Loucy (cell line): ENCODE measurements around the gene KRTAP10-11.
"Not testable (repeated sequence)": the region's sequence is repeated elsewhere in the genome, so short reads cannot be mapped to it uniquely, and the experiment has no call there.

Experiments used
- H2AFZ ChIP-seq: fragments of 200-600 bp; sonication (generic); 2 replicates; pipeline ENCODE4 v1.6.0; 2016; ENCODE audit warnings: antibody characterized with exemption, mild to moderate bottlenecking, low read length, moderate library complexity
- H3F3A ChIP-seq: fragments of 200-600 bp; 2 replicates; pipeline ENCODE4 v1.6.0; 2016; ENCODE audit warnings: antibody characterized with exemption, low read depth, mild to moderate bottlenecking
- H3K27me3 ChIP-seq: fragments of 200-600 bp; sonication (generic); 2 replicates; pipeline ENCODE4 v1.6.1; 2014; ENCODE audit warnings: low read length, mild to moderate bottlenecking; ENCODE audit not compliant: insufficient read depth, poor library complexity, severe bottlenecking
- H3K36me3 ChIP-seq: fragments of 200-600 bp; sonication (generic); 2 replicates; pipeline ENCODE4 v1.6.1; 2016; ENCODE audit warnings: low read length; ENCODE audit not compliant: insufficient read depth
- H3K4me1 ChIP-seq: fragments of 200-600 bp; sonication (generic); 2 replicates; pipeline ENCODE4 v1.5.1; 2014; ENCODE audit warnings: low read length, mild to moderate bottlenecking; ENCODE audit not compliant: insufficient read depth, poor library complexity, severe bottlenecking
- H3K4me2 ChIP-seq: fragments of 200-600 bp; sonication (generic); 2 replicates; pipeline ENCODE4 v1.6.0; 2014; ENCODE audit warnings: antibody characterized with exemption, low read length, low read depth, mild to moderate bottlenecking; ENCODE audit not compliant: poor library complexity, severe bottlenecking
- H3K4me3 ChIP-seq: fragments of 200-600 bp; sonication (generic); 2 replicates; pipeline ENCODE4 v1.5.1; 2014; ENCODE audit warnings: low read length, mild to moderate bottlenecking, mixed read lengths; ENCODE audit not compliant: poor library complexity, severe bottlenecking
- H3K79me2 ChIP-seq: fragments of 200-600 bp; sonication (generic); 2 replicates; pipeline ENCODE4 v1.6.1; 2014; ENCODE audit warnings: low read length; ENCODE audit not compliant: insufficient read depth
- H3K9ac ChIP-seq: fragments of 200-600 bp; sonication (generic); 2 replicates; pipeline ENCODE4 v1.6.0; 2014; ENCODE audit warnings: mild to moderate bottlenecking, low read depth, low read length, moderate library complexity; ENCODE audit not compliant: poor library complexity, severe bottlenecking
- H3K9me2 ChIP-seq: fragments of 200-600 bp; sonication (generic); replicated peaks from 2 replicates; pipeline ENCODE4 v1.6.1; 2016; ENCODE audit warnings: low read depth, low read length, mixed read lengths
- H3K9me3 ChIP-seq: fragments of 200-600 bp; sonication (generic); 2 replicates; pipeline ENCODE4 v1.6.1; 2014; ENCODE audit warnings: mild to moderate bottlenecking, antibody characterized with exemption, low read length, low read depth; ENCODE audit not compliant: insufficient read depth
- H4K20me1 ChIP-seq: fragments of 200-600 bp; sonication (generic); 2 replicates; pipeline ENCODE4 v1.6.0; 2014; ENCODE audit warnings: antibody characterized with exemption, low read length, mild to moderate bottlenecking; ENCODE audit not compliant: insufficient read depth, poor library complexity, severe bottlenecking
- EZH2phosphoT487 ChIP-seq: fragments of 200-600 bp; IDR thresholded peaks from 2 replicates; pipeline ENCODE4 v1.6.1; 2018; ENCODE audit warnings: antibody characterized with exemption, mild to moderate bottlenecking, moderate library complexity, borderline replicate concordance
- TF ChIP-seq, protein P1 (sequence below): fragments of 200-600 bp; sonication (generic); conservative IDR thresholded peaks from 2 replicates; pipeline ENCODE4 v1.5.1; 2014; ENCODE audit warnings: mild to moderate bottlenecking, antibody characterized with exemption, low read length

KRTAP10-11 gene

DNA sequence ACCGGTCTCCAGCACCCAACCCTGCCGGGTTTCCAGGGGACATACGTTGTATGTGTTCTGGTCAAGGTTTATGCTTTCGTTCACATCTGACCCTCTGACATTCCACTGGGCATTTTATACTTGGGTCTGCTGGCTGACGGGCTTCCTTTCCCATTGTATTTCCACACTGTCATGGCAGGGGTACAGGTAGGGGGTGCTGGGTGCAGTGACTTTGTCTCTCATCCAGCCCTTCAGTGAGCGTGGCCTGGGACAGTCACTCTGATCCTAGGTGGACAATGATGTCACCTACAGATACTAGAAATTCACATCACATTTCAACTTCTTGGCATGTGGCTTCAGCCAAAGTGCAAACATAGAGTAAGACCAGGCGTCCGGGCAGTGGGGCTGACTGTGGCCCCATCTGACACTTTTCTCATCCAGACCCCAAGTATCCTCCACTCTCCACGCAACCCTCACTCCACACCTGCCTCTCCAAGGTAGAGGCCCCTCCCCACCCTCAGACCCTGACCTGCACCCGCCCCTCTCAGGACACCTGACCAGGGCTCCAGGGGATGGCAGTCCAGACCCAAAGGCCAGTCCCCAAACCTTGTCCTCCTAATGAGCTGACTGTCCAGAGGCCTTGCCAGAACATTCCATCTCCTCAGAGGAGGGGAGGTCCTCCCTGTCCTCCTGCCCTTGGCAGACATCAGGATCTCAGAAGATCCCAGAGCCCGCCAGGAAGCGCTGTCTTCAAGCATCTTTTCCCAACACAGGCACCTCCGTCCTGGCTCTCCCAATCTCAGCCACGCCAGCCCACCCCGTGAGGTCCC is 9.8 kb upstream of the KRTAP10-11 start:
- Histone ChIP-seq H3K36me3 (no peaks in the 10 kb centered on the region), H4K20me1 (no peaks in the 10 kb centered on the region), H3K9ac (no peak overlapping the region), H3K4me2 (no peak overlapping the region), H2AFZ (no peak overlapping the region), H3K9me2 (no peaks in the 10 kb centered on the region), H3K27me3 (no peaks in the 10 kb centered on the region), H3K4me3 (no peak overlapping the region), H3K4me1 (no peaks in the 10 kb centered on the region), H3F3A (no peaks in the 10 kb centered on the region), H3K9me3 (peaks cover 7% of the 10 kb centered on the region; the same call in 1 of the 2 replicates), H3K79me2 (no peaks in the 10 kb centered on the region)
- TF ChIP-seq, protein P1, sequence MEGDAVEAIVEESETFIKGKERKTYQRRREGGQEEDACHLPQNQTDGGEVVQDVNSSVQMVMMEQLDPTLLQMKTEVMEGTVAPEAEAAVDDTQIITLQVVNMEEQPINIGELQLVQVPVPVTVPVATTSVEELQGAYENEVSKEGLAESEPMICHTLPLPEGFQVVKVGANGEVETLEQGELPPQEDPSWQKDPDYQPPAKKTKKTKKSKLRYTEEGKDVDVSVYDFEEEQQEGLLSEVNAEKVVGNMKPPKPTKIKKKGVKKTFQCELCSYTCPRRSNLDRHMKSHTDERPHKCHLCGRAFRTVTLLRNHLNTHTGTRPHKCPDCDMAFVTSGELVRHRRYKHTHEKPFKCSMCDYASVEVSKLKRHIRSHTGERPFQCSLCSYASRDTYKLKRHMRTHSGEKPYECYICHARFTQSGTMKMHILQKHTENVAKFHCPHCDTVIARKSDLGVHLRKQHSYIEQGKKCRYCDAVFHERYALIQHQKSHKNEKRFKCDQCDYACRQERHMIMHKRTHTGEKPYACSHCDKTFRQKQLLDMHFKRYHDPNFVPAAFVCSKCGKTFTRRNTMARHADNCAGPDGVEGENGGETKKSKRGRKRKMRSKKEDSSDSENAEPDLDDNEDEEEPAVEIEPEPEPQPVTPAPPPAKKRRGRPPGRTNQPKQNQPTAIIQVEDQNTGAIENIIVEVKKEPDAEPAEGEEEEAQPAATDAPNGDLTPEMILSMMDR, result no peak
- no peak for TF ChIP-seq EZH2phosphoT487

DNA sequence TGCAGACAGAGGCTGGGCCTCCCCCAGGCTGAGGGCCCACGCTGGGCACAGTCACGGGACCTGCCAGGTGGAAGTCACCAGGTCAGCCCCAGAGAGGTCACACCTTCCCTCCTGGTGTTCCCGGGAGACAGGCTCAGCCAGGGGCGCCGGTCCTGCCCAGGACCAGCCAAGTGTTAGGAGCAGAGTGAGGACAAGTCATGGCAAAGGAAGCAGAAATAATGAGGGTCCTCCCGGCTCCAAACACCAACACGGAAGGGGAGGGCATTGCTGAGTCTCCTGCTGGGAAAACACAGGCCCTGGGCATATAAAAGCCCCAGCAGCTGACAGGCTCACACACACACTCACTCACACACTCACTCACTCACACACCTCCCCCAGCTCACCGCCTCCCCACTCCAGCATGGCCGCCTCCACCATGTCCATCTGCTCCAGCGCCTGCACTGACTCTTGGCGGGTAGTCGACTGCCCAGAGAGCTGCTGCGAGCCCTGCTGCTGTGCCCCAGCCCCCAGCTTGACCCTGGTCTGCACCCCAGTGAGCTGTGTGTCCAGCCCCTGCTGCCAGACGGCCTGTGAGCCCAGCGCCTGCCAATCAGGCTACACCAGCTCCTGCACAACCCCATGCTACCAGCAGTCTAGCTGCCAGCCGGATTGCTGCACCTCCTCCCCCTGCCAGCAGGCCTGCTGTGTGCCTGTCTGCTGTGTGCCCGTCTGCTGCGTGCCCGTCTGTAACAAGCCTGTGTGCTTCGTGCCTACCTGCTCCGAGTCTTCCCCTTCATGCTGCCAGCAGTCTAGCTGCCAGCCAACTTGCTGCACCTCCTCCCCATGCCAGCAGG is 9.0 kb upstream of the KRTAP10-11 start, which contains the start of gene KRTAP10-10:
Gene KRTAP10-10, plus strand, starts transcription at position 339 of the 833 bp plus-strand sequence. Its CDS starts 62 bp downstream, at position 401.
- H3F3A ChIP-seq, result no peaks in the 10 kb centered on the region
- H3K9me2 ChIP-seq, result no peaks in the 10 kb centered on the region
- no peak within 1 kb of the TSS for H3K4me3 ChIP-seq
- peaks cover 6% of the 10 kb centered on the region; the same call in 1 of the 2 replicates for H3K9me3 ChIP-seq
- no peaks in the 10 kb centered on the region for H3K27me3 ChIP-seq
- no peak within 1 kb of the TSS for H3K4me2 ChIP-seq
- H3K79me2 ChIP-seq, result no peaks in the 10 kb centered on the region
- no peak within 1 kb of the TSS for H2AFZ ChIP-seq
- no peaks in the 10 kb centered on the region for H3K4me1 ChIP-seq
- TF ChIP-seq, protein P1, result no peak
- no peak for TF ChIP-seq EZH2phosphoT487
- H3K36me3 ChIP-seq, result no peaks in the 10 kb centered on the region
- no peaks in the 10 kb centered on the region for H4K20me1 ChIP-seq
- no peak within 1 kb of the TSS for H3K9ac ChIP-seq

DNA sequence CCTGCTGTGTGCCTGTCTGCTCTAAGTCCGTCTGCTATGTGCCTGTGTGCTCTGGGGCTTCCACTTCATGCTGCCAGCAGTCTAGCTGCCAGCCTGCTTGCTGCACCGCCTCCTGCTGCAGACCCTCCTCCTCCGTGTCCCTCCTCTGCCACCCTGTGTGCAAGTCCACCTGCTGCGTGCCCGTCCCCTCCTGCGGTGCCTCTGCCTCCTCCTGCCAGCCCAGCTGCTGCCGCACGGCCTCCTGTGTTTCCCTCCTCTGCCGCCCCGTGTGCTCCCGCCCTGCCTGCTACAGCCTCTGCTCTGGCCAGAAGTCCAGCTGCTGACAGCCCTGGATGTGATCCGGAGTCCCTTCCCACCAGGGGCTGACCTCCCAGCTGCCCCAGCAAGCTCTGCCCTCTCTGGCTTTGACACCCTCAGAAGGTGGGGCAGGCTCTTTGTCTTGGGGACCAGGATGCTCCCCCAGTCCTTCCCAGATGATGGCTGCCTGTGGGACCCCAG is 8.3 kb upstream of the KRTAP10-11 start:
- not testable (repeated sequence) for H3K27me3 ChIP-seq, H2AFZ ChIP-seq, H3K4me1 ChIP-seq, H3K9me2 ChIP-seq, H3F3A ChIP-seq, H3K9ac ChIP-seq, H3K79me2 ChIP-seq, H3K4me3 ChIP-seq, H3K4me2 ChIP-seq, H4K20me1 ChIP-seq, H3K9me3 ChIP-seq, H3K36me3 ChIP-seq

DNA sequence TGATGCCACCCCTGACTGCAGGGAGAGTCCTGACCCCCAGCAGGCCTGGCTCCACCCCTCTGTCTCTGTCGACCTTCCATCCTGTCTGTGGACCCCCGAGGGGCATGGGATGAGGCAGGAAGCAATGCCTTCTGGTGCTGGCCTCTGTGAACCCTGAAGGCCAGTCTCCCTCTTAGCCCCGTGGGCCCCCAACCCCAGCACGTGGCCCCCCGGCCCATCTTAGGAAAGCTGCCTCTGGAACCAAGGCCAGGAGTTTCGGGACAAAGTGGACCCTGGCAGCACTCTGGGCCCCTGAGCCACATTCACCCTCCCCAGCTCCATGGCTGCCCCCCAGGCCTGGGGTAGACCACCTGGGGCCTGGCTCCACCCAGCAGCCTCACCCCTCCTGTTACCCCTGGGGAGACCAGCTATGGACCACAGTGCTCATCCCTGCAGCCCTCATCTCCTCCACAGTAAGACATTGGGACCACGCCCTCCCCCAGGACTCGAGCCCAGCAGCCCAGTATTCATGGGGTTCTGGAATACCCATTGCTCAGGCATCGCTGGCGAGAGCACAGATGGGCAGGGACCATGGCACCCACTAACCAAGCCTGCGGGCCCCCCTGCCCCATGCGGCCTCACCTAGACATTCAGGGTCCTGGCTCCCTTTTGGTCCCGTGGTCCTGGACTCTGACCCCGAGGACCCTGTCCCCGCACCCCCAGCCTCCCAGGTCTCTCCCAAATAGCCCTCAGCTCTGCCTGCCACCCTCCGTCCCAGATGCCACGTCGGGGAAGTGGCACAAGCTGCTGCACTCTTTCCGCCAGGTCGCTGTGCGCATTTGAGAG is 7.5 kb upstream of the KRTAP10-11 start:
- H4K20me1 ChIP-seq, H2AFZ ChIP-seq, H3K9ac ChIP-seq, H3K9me2 ChIP-seq, H3K27me3 ChIP-seq, H3K9me3 ChIP-seq, H3K4me2 ChIP-seq, H3K4me1 ChIP-seq, H3K4me3 ChIP-seq, H3F3A ChIP-seq, H3K79me2 ChIP-seq, H3K36me3 ChIP-seq: not testable (repeated sequence)
